ENCODE results near the gene RELCH. TPM values are rescaled to one million over a fixed set of nuclear protein-coding genes. Genes with fewer than 3 reads are reported as not detected.

RELCH gene
- total and polyA plus RNA-seq, 7 donors = 3.5 to 13.4 (median 9.8) TPM

DNA sequence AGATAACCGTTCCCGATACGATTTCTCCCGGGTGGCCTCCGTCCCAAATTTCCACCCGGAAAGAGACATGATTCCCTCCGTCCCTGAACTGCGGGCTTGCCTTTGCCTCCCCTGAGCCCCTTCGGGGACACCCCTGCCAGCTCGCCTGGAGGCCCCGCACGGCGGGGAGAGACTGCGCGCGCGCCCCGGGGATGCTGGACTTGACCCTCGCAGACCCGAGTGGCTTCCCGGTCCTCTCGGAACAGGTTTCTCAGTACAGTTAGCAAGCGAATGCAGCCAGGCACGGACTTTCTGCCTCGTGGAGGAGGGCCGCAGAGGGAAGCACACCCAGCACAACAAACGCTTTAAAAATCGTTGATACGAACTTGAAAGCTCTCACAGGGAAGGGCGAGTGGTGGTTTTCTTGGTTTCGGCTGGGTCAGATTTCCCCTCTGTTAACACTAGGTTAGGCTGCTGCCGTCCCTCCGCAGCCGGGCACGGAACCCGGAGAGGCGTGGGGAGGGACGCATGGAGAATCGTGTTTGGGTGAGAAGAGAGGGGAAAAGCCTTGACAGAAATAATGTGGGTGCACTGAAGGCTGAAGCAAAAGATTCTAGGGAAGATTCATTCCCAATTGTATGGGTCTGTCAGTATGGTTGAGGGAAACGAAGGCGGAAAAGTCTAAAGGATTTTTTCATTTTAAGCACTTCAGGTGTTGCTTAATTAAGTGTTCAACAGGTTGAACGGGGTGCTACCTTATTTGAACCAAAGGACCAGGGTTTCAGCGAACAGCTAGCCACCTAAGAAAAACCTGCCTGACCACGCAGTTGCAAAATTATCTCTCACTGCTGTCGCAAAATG is 139.0 kb downstream of the RELCH start:
- peak overlapping the region; percentile 66 for H3K4me3 ChIP-seq
- no peak for DNase-seq
- H3K27ac ChIP-seq = no peak overlapping the region
- TF ChIP-seq, protein P1, sequence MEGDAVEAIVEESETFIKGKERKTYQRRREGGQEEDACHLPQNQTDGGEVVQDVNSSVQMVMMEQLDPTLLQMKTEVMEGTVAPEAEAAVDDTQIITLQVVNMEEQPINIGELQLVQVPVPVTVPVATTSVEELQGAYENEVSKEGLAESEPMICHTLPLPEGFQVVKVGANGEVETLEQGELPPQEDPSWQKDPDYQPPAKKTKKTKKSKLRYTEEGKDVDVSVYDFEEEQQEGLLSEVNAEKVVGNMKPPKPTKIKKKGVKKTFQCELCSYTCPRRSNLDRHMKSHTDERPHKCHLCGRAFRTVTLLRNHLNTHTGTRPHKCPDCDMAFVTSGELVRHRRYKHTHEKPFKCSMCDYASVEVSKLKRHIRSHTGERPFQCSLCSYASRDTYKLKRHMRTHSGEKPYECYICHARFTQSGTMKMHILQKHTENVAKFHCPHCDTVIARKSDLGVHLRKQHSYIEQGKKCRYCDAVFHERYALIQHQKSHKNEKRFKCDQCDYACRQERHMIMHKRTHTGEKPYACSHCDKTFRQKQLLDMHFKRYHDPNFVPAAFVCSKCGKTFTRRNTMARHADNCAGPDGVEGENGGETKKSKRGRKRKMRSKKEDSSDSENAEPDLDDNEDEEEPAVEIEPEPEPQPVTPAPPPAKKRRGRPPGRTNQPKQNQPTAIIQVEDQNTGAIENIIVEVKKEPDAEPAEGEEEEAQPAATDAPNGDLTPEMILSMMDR (IDR thresholded peaks at IDR 0.05) = no peak
- H3K36me3 ChIP-seq (ENCODE audit: insufficient read depth in 1 of 2, low read depth in 1 of 2) = no peaks in the 10 kb centered on the region
- peaks cover 4 to 93% (median 29%) of the 10 kb centered on the region in 3 donors for H3K27me3 ChIP-seq (ENCODE audit: insufficient read depth in 3 of 3, low read length in 2 of 3)
- peak in 2 of 4 donors; percentile 17 to 40 for ATAC-seq
- intact Hi-C loops (cut with DNase I) = loop anchor here in 1 of 2 donors (5.0 to 10.0 kb wide), 3 partner anchors 91 to 259 kb away; partner anchors contain the start of gene ZCCHC2
- no peaks in the 10 kb centered on the region for H3K9me3 ChIP-seq
- 4 to 5% (median 5%) methylated on average over 43 to 45 of the region's 45 CpGs for WGBS, 3 donors
- H3K4me1 ChIP-seq = peaks cover 17% of the 10 kb centered on the region

GRCh38 chr18:62326646-62327348 is 139.7 kb downstream of the RELCH start:
- TF ChIP-seq, protein P1 (IDR thresholded peaks at IDR 0.05) = no peak
- intact Hi-C loops (cut with DNase I) = loop anchor here in 1 of 2 donors (5.0 to 10.0 kb wide), 3 partner anchors 91 to 258 kb away; partner anchors contain the start of gene ZCCHC2
- Histone ChIP-seq H3K27me3 (ENCODE audit: insufficient read depth in 3 of 3, low read length in 2 of 3) (peaks cover 0 to 95% (median 27%) of the 10 kb centered on the region in 3 donors), H3K36me3 (ENCODE audit: insufficient read depth in 1 of 2, low read depth in 1 of 2) (no peaks in the 10 kb centered on the region), H3K27ac (no peak overlapping the region), H3K9me3 (no peaks in the 10 kb centered on the region), H3K4me1 (peaks cover 17% of the 10 kb centered on the region), H3K4me3 (peak overlapping the region; percentile 66)
- no peak for DNase-seq
- WGBS, 3 donors = 35 to 41% (median 36%) methylated on average over 12 of the region's 12 CpGs
- no peak for ATAC-seq

DNA sequence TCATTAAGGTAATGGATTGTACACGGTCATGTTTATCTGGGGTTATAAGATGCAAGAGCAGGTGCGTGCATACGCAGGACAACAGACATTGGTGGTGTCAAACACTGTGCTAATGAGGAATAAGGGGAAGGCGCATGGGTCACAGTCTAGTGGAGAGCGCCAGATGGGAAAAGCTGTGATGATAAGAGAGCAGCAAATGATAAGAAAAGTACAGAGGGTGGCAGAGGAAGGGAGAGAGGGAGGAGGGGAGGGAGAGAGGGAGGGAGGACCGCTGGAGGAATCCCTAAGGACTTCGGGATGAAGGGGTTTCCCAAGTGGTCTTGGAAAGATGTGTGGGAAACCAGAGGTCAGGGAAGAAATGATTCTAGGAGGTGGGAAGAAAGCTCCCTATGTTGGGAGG is 140.9 kb downstream of the RELCH start:
- ATAC-seq (no peak), DNase-seq (no peak)
- no peak overlapping the region for H3K4me3 ChIP-seq
- H3K4me1 ChIP-seq = peaks cover 17% of the 10 kb centered on the region
- peaks cover 0 to 90% (median 27%) of the 10 kb centered on the region in 3 donors for H3K27me3 ChIP-seq (ENCODE audit: insufficient read depth in 3 of 3, low read length in 2 of 3)
- H3K36me3 ChIP-seq (ENCODE audit: insufficient read depth in 1 of 2, low read depth in 1 of 2) = no peaks in the 10 kb centered on the region
- 71 to 75% (median 72%) methylated on average over 7 of the region's 7 CpGs for WGBS, 3 donors
- H3K9me3 ChIP-seq = no peaks in the 10 kb centered on the region
- TF ChIP-seq, protein P1 (IDR thresholded peaks at IDR 0.05) = no peak
- intact Hi-C loops (cut with DNase I) = loop anchor here in 1 of 2 donors (5.0 to 10.0 kb wide), 3 partner anchors 89 to 257 kb away; partner anchors contain the start of gene ZCCHC2
- no peak overlapping the region for H3K27ac ChIP-seq

DNA sequence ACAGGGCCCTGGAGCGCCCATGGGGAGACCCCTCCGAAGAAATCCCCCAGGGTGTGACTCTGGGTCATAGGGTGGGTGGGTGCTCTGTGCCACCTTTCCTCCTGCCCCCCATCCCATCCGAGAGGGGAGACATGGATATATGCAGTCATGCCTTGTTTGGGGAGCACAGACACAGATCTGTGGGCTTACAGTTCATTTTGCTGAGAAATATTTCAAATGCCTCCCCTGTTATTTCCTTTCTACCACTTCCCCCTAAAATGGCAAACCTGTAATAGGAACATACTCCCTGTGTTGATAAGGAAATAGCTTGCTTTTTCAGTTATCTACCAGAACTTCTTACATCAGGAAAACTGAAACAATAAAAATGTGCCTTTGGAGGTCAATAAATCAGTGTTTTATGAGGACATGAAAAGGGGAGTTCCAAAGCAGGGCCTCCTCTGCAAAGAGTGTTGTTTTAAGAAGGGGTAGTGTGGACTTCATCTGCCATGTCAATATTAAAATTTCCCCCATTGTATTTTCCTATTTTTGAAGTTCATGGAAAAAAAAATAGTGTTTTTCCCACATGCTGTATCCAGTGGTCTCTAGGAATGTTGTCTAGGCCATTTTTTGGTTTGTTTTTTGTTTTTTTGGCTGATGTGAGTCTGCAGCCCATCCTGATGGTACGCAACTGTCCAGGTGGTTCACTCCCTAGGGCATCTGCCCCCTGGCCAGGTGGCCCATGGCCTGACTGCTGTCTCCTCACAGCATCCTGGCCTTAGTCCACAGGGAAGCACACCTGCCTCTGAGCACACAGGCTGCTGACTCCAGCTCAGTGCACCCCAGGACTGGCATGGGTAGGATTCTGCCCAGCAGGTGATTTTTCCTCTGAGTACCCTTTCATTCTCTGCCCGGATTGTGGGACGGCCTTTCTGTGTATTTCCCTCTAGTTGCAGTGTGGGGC is 141.8 kb downstream of the RELCH start:
- ATAC-seq (no peak), DNase-seq (no peak)
- no peaks in the 10 kb centered on the region for H3K9me3 ChIP-seq
- TF ChIP-seq, protein P1 (IDR thresholded peaks at IDR 0.05) = no peak
- intact Hi-C loops (cut with DNase I) = loop anchor here in 1 of 2 donors (5.0 to 10.0 kb wide), 3 partner anchors 88 to 256 kb away; partner anchors contain the start of gene ZCCHC2
- 76 to 92% (median 78%) methylated on average over 6 of the region's 6 CpGs for WGBS, 3 donors
- H3K27ac ChIP-seq = no peak overlapping the region
- H3K27me3 ChIP-seq (ENCODE audit: insufficient read depth in 3 of 3, low read length in 2 of 3) = peaks cover 0 to 81% (median 27%) of the 10 kb centered on the region in 3 donors
- no peaks in the 10 kb centered on the region for H3K36me3 ChIP-seq (ENCODE audit: insufficient read depth in 1 of 2, low read depth in 1 of 2)
- H3K4me1 ChIP-seq = peaks cover 17% of the 10 kb centered on the region
- H3K4me3 ChIP-seq = no peak overlapping the region

Measured in psoas muscle (tissue), 8 donors.